Choroid plexus epithelial cell (primary cell): ENCODE results near the gene BPHL.
A peak's percentile ranks its signal among the peaks of the same experiment; 100 is the strongest.
"Not testable (repeated sequence)": the region's sequence is repeated elsewhere in the genome, so short reads cannot be mapped to it uniquely, and the experiment has no call there.

Source experiments
- DNase-seq: peaks from one replicate; pipeline ENCODE4 v3.0.0-alpha.2; 2010; ENCODE audit warnings: low read depth
- H3K4me3 ChIP-seq: 2 replicates; pipeline ENCODE4 v1.5.1; 2011; ENCODE audit warnings: low read depth, mild to moderate bottlenecking, control low read depth, low read length, moderate library complexity
- CTCF ChIP-seq: conservative IDR thresholded peaks from 2 replicates; pipeline ENCODE4 v1.5.1; 2011; ENCODE audit warnings: low read depth, mild to moderate bottlenecking, control low read depth, inconsistent platforms, low read length, moderate library complexity

BPHL gene

DNA sequence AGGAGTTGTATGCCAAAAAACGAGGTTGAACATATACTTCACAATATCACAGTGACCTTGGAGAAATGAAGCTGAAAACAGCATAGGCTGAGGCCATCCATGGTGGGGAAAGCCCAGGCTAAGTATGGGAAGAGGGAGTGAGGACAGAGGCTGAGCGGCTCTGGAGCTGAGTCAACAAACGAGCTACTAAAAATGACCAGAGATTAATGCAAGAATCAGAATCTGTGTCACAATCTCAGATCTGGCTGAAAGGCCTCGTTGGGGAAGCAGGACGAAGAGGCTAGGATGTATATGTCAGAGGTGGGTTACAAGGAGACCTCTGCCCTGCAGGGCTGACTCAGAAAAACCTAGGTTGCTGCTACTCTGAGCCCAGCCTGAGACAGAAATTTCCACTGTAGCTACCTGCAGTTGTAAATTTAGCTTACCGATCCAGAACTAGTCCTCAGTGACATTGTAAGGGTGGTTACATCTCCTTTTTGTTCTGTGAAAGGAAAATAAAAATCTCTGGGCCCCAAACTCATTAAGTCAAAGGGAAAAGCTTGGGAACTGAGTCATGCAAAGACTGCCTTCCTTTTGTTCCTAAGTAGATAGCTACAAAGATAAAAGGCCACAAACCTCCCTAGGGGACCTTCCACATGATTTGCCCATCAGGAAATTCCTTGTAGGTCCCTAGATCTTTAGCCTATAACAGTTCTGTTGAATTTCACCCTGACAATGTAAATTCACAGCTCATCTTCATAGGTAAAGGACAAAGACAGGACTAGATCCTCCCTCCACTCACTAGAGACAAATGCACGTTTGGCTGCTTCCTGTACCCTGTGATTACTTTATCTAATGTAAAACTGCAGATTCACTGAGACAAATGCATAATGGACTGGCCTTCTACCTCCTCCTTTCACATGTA is 47.4 kb downstream of the BPHL start:
- DNase-seq = peak; percentile 64
- no peak overlapping the region for H3K4me3 ChIP-seq
- TF ChIP-seq CTCF = no peak

DNA sequence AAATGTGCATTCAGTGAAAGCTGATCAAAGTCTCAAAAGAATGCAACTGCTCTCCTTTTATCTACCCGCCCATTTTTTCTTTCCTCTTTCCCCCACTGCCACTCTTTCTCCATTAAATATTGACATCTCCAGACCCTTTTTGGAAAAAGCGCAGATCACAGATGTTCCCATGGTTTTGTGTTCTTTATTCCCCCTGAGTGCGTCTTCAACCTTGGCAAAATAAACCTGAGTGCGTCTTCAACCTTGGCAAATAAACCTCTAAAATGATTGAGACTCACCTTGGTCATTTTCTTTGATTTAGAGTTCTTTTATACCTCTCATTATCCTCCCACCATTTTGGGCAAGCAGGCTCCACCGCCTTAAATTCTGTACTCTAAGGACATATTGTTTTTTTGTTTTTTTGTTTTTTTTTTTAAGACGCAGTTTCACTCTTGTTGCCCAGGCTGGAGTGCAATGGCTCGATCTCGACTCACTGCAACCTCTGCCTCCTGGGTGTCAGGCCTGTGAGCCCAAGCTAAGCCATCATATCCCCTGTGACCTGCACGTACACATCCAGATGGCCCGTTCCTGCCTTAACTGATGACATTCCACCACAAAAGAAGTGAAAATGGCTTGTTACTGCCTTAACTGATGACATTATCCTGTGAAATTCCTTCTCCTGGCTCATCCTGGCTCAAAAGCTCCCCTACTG is 48.2 kb downstream of the BPHL start:
- H3K4me3 ChIP-seq, DNase-seq: not testable (repeated sequence)

- DNase-seq = not testable (repeated sequence)
Observed at GRCh38 chr6:3168046-3168445, 49.5 kb downstream of the BPHL start.

DNA sequence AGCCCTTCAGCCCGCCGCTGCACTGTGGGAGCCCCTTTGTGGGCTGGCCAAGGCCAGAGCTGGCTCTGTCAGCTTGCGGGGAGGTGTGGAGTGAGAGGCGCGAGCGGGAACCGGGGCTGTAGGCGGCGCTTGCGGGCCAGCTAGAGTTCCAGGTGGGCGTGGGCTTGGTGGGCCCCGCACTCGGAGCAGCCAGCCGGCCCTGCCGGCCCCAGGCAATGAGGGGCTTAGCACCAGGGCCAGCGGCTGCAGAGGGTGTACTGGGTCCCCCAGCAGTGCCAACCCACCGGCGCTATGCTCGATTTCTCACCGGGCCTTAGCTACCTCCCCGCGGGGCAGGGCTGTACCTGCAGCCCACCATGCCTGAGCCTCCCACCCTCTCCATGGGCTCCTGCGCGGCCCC is 52.2 kb downstream of the BPHL start:
- not testable (repeated sequence) for DNase-seq, H3K4me3 ChIP-seq

More at GRCh38 chr6:3168046-3168445, 49.5 kb downstream of the BPHL start:
- H3K4me3 ChIP-seq = not testable (repeated sequence)

DNA sequence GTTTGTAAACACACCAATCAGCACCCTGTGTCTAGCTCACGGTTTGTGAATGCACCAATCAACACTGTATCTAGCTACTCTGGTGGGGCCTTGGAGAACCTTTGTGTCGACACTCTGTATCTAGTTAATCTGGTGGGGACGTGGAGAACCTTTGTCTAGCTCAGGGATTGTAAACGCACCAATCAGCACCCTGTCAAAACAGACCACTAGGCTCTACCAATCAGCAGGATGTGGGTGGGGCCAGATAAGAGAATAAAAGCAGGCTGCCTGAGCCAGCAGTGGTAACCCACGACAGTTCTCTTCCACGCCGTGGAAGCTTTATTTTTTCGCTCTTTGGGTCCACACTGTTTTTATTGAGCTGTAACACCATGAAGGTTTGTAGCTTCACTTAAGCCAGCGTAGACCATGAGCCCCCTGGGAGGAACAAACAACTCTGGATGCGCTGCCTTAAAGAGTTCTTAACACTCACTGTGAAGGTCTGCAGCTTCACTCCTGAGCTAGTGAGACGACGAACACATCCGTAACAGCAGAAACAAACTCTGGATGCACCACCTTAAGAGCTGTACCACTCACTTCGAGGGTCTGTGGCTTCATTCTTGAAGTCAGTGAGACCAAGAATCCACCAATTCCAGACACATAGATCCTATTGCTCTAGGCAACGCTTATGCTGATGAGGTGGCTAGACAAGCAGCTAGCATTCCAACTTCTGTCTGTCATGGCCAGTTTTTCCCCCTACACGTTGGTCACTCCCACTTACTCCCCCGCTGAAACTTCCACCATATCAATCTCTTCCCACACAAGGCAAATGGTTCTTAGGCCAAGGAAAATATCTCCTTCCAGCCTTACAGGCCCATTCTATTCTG is 53.0 kb downstream of the BPHL start:
- H3K4me3 ChIP-seq, DNase-seq: not testable (repeated sequence)

GRCh38 chr6:3172789-3173188 is 54.3 kb downstream of the BPHL start:
- not testable (repeated sequence) for H3K4me3 ChIP-seq, DNase-seq

DNA sequence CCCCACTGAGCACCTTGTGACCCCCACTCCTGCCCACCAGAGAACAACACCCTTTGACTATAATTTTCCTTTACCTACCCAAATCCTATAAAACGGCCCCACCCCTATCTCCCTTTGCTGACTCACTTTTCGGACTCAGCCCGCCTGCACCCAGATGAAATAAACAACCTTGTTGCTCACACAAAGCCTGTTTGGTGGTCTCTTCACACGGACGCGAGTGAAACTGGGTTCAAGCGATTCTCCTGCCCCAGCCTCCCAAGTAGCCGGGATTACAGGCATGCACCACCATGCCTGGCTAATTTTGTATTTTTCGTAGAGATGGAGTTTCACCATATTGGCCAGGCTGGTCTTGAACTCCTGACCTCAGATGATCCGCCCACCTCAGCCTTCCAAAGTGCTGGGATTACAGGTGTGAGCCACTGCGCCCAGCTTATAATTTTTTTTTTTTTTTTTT is 55.2 kb downstream of the BPHL start:
- H3K4me3 ChIP-seq, DNase-seq: not testable (repeated sequence)

DNA sequence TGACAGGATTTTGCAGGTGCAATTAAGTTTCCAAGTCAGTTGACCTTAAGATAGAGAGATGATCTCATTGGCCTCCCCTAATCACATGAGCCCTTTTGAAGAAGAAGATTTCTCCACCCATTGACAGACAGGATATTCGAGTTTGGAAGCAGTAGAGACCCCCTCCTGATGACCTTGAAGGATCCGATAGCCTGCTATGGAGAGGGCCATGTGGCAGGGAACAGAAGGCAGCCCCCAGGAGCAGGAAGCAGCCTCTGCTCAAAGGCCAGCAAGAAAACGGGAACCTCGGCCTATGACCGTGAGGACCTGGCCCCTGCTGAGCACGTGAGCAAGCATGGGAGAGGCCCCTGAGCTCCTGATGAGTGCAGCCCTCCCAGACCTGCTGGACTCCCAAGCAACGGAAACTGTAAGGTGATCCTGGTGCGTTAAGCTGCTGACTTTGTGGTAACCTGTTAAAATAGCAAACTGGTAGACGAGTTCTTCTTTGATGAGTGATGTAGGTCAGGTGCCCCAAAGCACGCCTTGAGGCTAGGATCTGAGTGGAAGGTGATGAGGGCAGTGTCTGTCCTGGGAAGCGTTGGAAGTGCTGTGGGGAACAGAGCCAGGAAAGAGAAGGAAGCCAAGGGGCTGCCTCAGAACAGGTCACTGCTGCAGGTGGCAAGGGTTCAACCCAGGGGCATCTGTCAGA is 57.3 kb downstream of the BPHL start:
- H3K4me3 ChIP-seq = no peak overlapping the region
- no peak for DNase-seq
- TF ChIP-seq CTCF = no peak

DNA sequence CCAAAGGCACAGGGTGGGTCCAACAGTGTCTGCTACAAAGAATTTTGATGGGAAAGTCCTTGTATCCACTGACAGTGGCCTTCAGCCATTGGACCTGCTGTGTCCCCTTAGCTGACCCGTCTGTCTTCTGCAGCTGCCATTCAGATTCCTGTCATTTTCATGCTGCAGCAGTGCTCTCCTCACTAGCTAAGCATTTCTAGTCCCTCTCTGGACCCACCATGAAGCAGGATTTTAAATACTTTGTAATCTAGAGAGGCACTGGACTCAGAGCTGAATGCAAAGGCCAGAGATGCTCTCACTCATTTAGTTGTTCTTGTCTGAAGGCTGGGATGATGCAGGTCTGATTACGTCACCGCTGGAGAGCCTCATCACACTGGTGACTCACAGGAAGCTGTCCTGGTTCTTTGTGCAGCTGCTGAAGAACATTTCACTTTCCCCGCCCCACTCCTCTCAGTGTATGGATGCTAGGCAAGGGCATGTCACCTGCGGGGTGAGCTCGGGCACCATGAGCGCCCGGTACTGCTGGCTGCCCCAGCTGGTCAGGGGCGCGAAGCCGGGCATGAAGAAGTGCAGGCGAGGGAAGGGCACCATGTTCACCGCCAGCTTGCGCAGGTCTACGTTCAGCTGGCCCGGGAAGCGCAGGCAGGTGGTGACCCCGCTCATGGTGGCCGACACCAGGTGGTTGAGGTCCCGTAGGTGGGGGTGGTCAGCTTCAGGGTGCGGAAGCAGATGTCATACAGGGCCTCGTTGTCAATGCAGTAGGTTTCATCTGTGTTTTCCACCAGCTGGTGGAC is 58.2 kb downstream of the BPHL start:
- H3K4me3 ChIP-seq = no peak overlapping the region
- peak; percentile 93 for DNase-seq
- TF ChIP-seq CTCF = no peak

DNA sequence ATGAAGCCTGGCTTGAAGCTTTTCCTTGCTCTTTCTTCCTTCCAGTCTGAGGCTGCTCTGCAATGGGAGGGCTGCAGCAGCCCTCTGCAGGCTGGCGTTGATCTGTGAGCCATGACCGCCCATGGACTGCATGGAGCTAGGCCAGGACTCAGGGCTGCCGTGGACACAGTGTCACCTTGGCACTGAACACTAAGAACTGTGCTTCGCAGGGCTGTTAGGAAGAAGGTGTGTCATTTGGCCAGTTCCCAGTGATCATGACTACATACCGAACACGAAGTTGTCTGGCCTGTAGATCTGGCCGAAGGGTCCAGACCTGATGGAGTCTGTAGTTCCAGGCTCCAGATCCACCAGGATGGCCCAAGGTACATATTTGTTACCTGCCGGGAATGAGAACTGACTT is 60.2 kb downstream of the BPHL start:
- DNase-seq, H3K4me3 ChIP-seq: not testable (repeated sequence)

GRCh38 chr6:3179945-3180344 is 61.4 kb downstream of the BPHL start:
- not testable (repeated sequence) for DNase-seq
- peak overlapping the region; percentile 45 for H3K4me3 ChIP-seq
